Activated CD8-positive, alpha-beta T cell treated with anti-CD3 and anti-CD28 coated beads for 36 hours (primary cell): ENCODE measurements around the gene SVOPL. TPM values are rescaled to one million over a fixed set of nuclear protein-coding genes. Genes with fewer than 3 reads are reported as not detected.

Experiments used
- ATAC-seq: fragments of 200-7000 bp; cut with Tn5 transposase; one replicate; pipeline ENCODE4 v1.10.0; 2021; ENCODE audit warnings: mild to moderate bottlenecking, moderate library complexity
- CTCF ChIA-PET: fragments of 350-600 bp; sonication (Branson Sonifier 250); formaldehyde crosslinking; loops from one replicate; lab custom pipeline; 2021; ENCODE audit warnings: antibody characterized with exemption; lab: Charles Lee
- POLR2A ChIA-PET: fragments of 350-600 bp; sonication (Branson Sonifier 250); formaldehyde crosslinking; loops from one replicate; lab custom pipeline; 2021; ENCODE audit warnings: antibody characterized with exemption; lab: Charles Lee
- DNase-seq: peaks from one replicate; pipeline ENCODE4 v3.0.0-alpha.2; 2020
- H3K27ac Mint-ChIP-seq: one replicate; pipeline ENCODE4 v1.8.0; 2021; ENCODE audit warnings: mild to moderate bottlenecking, mixed read lengths
- H3K27me3 Mint-ChIP-seq: one replicate; pipeline ENCODE4 v1.8.0; 2021; ENCODE audit warnings: mixed read lengths
- H3K36me3 Mint-ChIP-seq: one replicate; pipeline ENCODE4 v1.8.0; 2021; ENCODE audit warnings: low read depth, mixed read lengths
- H3K4me1 Mint-ChIP-seq: one replicate; pipeline ENCODE4 v1.8.0; 2021; ENCODE audit warnings: low read depth, mixed read lengths
- H3K4me3 Mint-ChIP-seq: one replicate; pipeline ENCODE4 v1.8.0; 2021; ENCODE audit warnings: mild to moderate bottlenecking, moderate library complexity, mixed read lengths
- H3K9me3 Mint-ChIP-seq: one replicate; pipeline ENCODE4 v1.8.0; 2021; ENCODE audit warnings: mixed read lengths
- intact Hi-C: fragments of 100-400 bp; cut with micrococcal nuclease; formaldehyde crosslinking; loops from one replicate; pipeline ENCODE4 v1.10.0; 2022
- total RNA-seq, 2 experiments: library from RNA; stranded (reverse); gene quantifications; one replicate each; pipeline ENCODE4 v1.2.3, GENCODE V29; 2021
- TF ChIP-seq, protein P1 (sequence below): fragments of 200-600 bp; IDR thresholded peaks from one replicate; pipeline ENCODE4 v1.8.0; 2022; ENCODE audit warnings: antibody characterized with exemption, mild to moderate bottlenecking

Gene SVOPL
- total RNA-seq, 2 experiments from 2014 or later: 0.78 TPM; not detected in 1

DNA sequence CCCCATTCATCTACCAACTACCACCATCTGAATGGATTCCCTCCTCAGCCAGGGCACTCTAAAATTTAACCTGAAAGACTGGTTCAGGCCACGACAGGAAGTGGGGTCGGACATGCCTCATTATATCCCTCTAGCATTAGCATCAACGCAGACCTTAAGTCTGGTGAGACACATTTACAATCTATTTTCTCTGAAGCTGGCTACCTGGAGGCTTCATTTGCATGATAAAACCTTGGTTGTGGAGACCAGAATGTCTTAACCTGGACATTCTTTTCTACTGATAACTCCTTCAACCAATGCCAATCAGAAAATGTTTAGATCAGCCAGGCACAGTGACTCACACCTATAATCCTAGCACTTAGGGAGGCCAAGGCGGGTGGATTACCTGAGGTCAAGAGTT lies 42.3 kb downstream of the SVOPL start:
- H3K27me3 Mint-ChIP-seq: no peaks in the 10 kb centered on the region
- ATAC-seq (no peak), DNase-seq (no peak)
- no peaks in the 10 kb centered on the region for H3K4me1 Mint-ChIP-seq
- ChIA-PET POLR2A (no interaction called here), CTCF (no interaction called here)
- H3K4me3 Mint-ChIP-seq: no peak overlapping the region
- intact Hi-C loops: no loop called here
- H3K27ac Mint-ChIP-seq: no peak overlapping the region
- TF ChIP-seq, protein P1, sequence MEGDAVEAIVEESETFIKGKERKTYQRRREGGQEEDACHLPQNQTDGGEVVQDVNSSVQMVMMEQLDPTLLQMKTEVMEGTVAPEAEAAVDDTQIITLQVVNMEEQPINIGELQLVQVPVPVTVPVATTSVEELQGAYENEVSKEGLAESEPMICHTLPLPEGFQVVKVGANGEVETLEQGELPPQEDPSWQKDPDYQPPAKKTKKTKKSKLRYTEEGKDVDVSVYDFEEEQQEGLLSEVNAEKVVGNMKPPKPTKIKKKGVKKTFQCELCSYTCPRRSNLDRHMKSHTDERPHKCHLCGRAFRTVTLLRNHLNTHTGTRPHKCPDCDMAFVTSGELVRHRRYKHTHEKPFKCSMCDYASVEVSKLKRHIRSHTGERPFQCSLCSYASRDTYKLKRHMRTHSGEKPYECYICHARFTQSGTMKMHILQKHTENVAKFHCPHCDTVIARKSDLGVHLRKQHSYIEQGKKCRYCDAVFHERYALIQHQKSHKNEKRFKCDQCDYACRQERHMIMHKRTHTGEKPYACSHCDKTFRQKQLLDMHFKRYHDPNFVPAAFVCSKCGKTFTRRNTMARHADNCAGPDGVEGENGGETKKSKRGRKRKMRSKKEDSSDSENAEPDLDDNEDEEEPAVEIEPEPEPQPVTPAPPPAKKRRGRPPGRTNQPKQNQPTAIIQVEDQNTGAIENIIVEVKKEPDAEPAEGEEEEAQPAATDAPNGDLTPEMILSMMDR: no peak
- H3K9me3 Mint-ChIP-seq: peaks cover 1% of the 10 kb centered on the region
- no peaks in the 10 kb centered on the region for H3K36me3 Mint-ChIP-seq

DNA sequence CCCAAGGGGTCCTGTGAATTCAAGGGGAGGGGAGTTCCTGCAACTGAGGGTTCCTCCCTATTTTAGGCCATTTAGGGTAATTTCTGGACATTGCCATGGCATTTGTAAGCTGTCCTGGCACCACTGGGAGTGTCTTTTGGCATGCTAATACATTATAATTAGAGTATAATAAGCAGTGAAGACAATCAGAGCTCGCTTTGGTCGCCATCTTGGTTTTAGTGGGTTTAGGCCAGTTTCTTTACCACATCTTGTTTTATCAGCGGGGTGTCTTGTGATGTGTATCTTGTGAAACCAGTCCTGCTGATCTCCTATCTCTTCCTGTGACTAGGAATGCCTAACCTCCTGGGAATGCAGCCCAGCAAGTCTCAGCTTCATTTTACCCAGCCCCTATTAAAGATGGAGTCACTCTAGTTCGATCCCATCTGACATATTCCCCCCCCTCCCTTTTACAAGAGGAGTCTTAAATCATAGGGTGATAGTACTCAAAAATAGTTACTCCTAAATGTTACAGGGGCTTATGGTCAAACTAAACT lies 43.2 kb downstream of the SVOPL start:
- ChIA-PET CTCF (interaction anchor here (0.6 kb wide), 1 partner anchor 54 kb away, joined by 3 read pairs; no protein-coding TSS in a partner anchor), POLR2A (interaction anchor here (0.8 kb wide), 1 partner anchor 14 kb away, joined by 3 read pairs; no protein-coding TSS in a partner anchor)
- H3K4me3 Mint-ChIP-seq: no peak overlapping the region
- H3K36me3 Mint-ChIP-seq: no peaks in the 10 kb centered on the region
- H3K9me3 Mint-ChIP-seq: peaks cover 1% of the 10 kb centered on the region
- TF ChIP-seq, protein P1: no peak
- DNase-seq: no peak
- ATAC-seq: no peak
- H3K27me3 Mint-ChIP-seq: no peaks in the 10 kb centered on the region
- intact Hi-C loops: no loop called here
- no peaks in the 10 kb centered on the region for H3K4me1 Mint-ChIP-seq
- H3K27ac Mint-ChIP-seq: no peak overlapping the region

DNA sequence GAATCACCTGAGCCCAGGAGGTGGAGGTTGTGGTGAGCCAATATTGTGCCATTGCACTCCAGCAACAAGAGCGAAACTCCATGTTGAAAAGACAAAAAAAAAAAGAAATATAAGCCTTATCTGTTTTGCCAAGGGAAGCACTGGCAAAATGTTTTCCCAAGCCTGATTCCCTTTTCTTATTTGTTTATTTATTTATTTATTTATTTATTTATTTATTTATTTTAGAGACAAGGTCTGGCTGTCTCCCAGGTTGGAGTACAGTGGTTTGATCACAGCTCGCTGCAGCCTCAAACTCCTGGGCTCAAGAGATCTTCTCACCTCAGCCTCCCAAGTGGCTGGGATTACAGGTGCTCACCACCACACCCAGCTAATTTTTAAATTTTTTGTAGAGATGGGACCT lies 44.2 kb downstream of the SVOPL start:
- H3K4me3 Mint-ChIP-seq: no peak overlapping the region
- ATAC-seq (no peak), DNase-seq (no peak)
- H3K4me1 Mint-ChIP-seq: no peaks in the 10 kb centered on the region
- ChIA-PET POLR2A (no interaction called here), CTCF (no interaction called here)
- peaks cover 1% of the 10 kb centered on the region for H3K9me3 Mint-ChIP-seq
- TF ChIP-seq, protein P1: no peak
- H3K36me3 Mint-ChIP-seq: no peaks in the 10 kb centered on the region
- no peak overlapping the region for H3K27ac Mint-ChIP-seq
- intact Hi-C loops: no loop called here
- H3K27me3 Mint-ChIP-seq: no peaks in the 10 kb centered on the region

DNA sequence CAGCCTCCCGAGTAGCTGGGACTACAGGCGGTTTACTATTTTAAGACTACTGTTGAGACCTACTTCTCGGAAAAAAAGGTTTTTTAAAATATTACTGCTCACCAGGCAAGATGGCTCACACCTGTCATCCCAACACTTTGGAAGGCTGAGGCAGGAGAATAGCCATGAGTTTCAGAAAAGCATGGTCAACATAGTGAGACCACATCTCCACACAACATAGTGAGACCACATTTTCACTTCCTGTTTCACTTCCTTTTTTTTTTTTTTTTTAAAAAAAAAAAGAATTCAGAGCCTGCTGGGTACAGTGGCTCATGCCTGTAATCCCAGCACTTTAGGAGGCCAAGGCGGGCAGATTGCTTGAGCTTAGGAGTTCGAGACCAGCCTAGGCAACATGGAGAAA lies 46.5 kb downstream of the SVOPL start:
- ChIA-PET POLR2A (no interaction called here), CTCF (no interaction called here)
- intact Hi-C loops: no loop called here
- H3K4me3 Mint-ChIP-seq: no peak overlapping the region
- no peaks in the 10 kb centered on the region for H3K36me3 Mint-ChIP-seq
- H3K27me3 Mint-ChIP-seq: no peaks in the 10 kb centered on the region
- ATAC-seq: no peak
- no peak for DNase-seq
- H3K9me3 Mint-ChIP-seq: peaks cover 1% of the 10 kb centered on the region
- no peak overlapping the region for H3K27ac Mint-ChIP-seq
- no peaks in the 10 kb centered on the region for H3K4me1 Mint-ChIP-seq
- TF ChIP-seq, protein P1: no peak

DNA sequence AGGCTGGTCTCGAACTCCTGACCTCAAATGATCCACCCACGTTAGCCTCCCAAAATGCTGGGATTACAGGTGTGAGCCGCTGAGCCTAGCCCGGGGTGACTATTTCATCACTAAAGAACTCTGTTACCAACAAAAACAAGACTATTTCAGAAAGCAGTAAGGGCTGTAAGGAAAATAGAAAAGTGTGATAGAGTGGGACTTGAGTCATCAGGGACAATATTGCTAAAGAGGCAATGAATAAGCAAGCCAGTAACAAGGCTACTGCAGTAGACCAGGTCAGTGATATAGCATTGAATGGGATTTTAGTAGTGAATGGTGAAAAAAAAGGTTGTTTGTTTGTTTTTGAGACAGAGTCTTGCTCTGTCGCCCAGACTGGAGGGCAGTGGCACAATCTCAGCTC lies 51.7 kb downstream of the SVOPL start:
- ChIA-PET POLR2A (no interaction called here), CTCF (no interaction called here)
- Mint-ChIP-seq H3K27ac (no peak overlapping the region), H3K4me3 (no peak overlapping the region), H3K4me1 (no peaks in the 10 kb centered on the region), H3K36me3 (no peaks in the 10 kb centered on the region), H3K27me3 (no peaks in the 10 kb centered on the region), H3K9me3 (peaks cover 3% of the 10 kb centered on the region)
- DNase-seq (no peak), ATAC-seq (no peak)
- TF ChIP-seq, protein P1: no peak
- intact Hi-C loops: no loop called here
